Loucy (cell line): ENCODE results near the gene ZNF853.
"Not testable (repeated sequence)": the region's sequence is repeated elsewhere in the genome, so short reads cannot be mapped to it uniquely, and the experiment has no call there.

ENCODE experiments used
- H2AFZ ChIP-seq: fragments of 200-600 bp; sonication (generic); 2 replicates; pipeline ENCODE4 v1.6.0; 2016; ENCODE audit warnings: antibody characterized with exemption, mild to moderate bottlenecking, low read length, moderate library complexity
- H3F3A ChIP-seq: fragments of 200-600 bp; 2 replicates; pipeline ENCODE4 v1.6.0; 2016; ENCODE audit warnings: antibody characterized with exemption, low read depth, mild to moderate bottlenecking
- H3K27me3 ChIP-seq: fragments of 200-600 bp; sonication (generic); 2 replicates; pipeline ENCODE4 v1.6.1; 2014; ENCODE audit warnings: low read length, mild to moderate bottlenecking; ENCODE audit not compliant: insufficient read depth, poor library complexity, severe bottlenecking
- H3K36me3 ChIP-seq: fragments of 200-600 bp; sonication (generic); 2 replicates; pipeline ENCODE4 v1.6.1; 2016; ENCODE audit warnings: low read length; ENCODE audit not compliant: insufficient read depth
- H3K4me1 ChIP-seq: fragments of 200-600 bp; sonication (generic); 2 replicates; pipeline ENCODE4 v1.5.1; 2014; ENCODE audit warnings: low read length, mild to moderate bottlenecking; ENCODE audit not compliant: insufficient read depth, poor library complexity, severe bottlenecking
- H3K4me2 ChIP-seq: fragments of 200-600 bp; sonication (generic); 2 replicates; pipeline ENCODE4 v1.6.0; 2014; ENCODE audit warnings: antibody characterized with exemption, low read length, low read depth, mild to moderate bottlenecking; ENCODE audit not compliant: poor library complexity, severe bottlenecking
- H3K4me3 ChIP-seq: fragments of 200-600 bp; sonication (generic); 2 replicates; pipeline ENCODE4 v1.5.1; 2014; ENCODE audit warnings: low read length, mild to moderate bottlenecking, mixed read lengths; ENCODE audit not compliant: poor library complexity, severe bottlenecking
- H3K79me2 ChIP-seq: fragments of 200-600 bp; sonication (generic); 2 replicates; pipeline ENCODE4 v1.6.1; 2014; ENCODE audit warnings: low read length; ENCODE audit not compliant: insufficient read depth
- H3K9ac ChIP-seq: fragments of 200-600 bp; sonication (generic); 2 replicates; pipeline ENCODE4 v1.6.0; 2014; ENCODE audit warnings: mild to moderate bottlenecking, low read depth, low read length, moderate library complexity; ENCODE audit not compliant: poor library complexity, severe bottlenecking
- H3K9me2 ChIP-seq: fragments of 200-600 bp; sonication (generic); replicated peaks from 2 replicates; pipeline ENCODE4 v1.6.1; 2016; ENCODE audit warnings: low read depth, low read length, mixed read lengths
- H3K9me3 ChIP-seq: fragments of 200-600 bp; sonication (generic); 2 replicates; pipeline ENCODE4 v1.6.1; 2014; ENCODE audit warnings: mild to moderate bottlenecking, antibody characterized with exemption, low read length, low read depth; ENCODE audit not compliant: insufficient read depth
- H4K20me1 ChIP-seq: fragments of 200-600 bp; sonication (generic); 2 replicates; pipeline ENCODE4 v1.6.0; 2014; ENCODE audit warnings: antibody characterized with exemption, low read length, mild to moderate bottlenecking; ENCODE audit not compliant: insufficient read depth, poor library complexity, severe bottlenecking
- CTCF ChIP-seq: fragments of 200-600 bp; sonication (generic); conservative IDR thresholded peaks from 2 replicates; pipeline ENCODE4 v1.5.1; 2014; ENCODE audit warnings: mild to moderate bottlenecking, antibody characterized with exemption, low read length
- EZH2phosphoT487 ChIP-seq: fragments of 200-600 bp; IDR thresholded peaks from 2 replicates; pipeline ENCODE4 v1.6.1; 2018; ENCODE audit warnings: antibody characterized with exemption, mild to moderate bottlenecking, moderate library complexity, borderline replicate concordance

ZNF853 gene

GRCh38 chr7:6630007-6630849 lies 14.8 kb downstream of the ZNF853 start:
- no peaks in the 10 kb centered on the region for H3F3A ChIP-seq
- no peaks in the 10 kb centered on the region for H3K9me2 ChIP-seq
- H4K20me1 ChIP-seq = no peaks in the 10 kb centered on the region
- no peaks in the 10 kb centered on the region for H3K27me3 ChIP-seq
- H3K4me1 ChIP-seq = no peaks in the 10 kb centered on the region
- H2AFZ ChIP-seq = no peak overlapping the region
- no peaks in the 10 kb centered on the region for H3K79me2 ChIP-seq
- no peak overlapping the region for H3K4me2 ChIP-seq
- no peaks in the 10 kb centered on the region for H3K36me3 ChIP-seq
- TF ChIP-seq EZH2phosphoT487 = no peak
- TF ChIP-seq CTCF = no peak
- H3K4me3 ChIP-seq = no peak overlapping the region
- H3K9me3 ChIP-seq = no peaks in the 10 kb centered on the region
- H3K9ac ChIP-seq = no peak overlapping the region

- Histone ChIP-seq H2AFZ (no peak overlapping the region), H3F3A (no peaks in the 10 kb centered on the region), H3K79me2 (peaks cover 4% of the 10 kb centered on the region; the same call in 1 of the 2 replicates), H3K9ac (no peak overlapping the region), H3K9me2 (no peaks in the 10 kb centered on the region), H4K20me1 (no peaks in the 10 kb centered on the region), H3K9me3 (no peaks in the 10 kb centered on the region), H3K27me3 (no peaks in the 10 kb centered on the region), H3K4me2 (no peak overlapping the region), H3K4me1 (peaks cover 4% of the 10 kb centered on the region), H3K4me3 (no peak overlapping the region), H3K36me3 (no peaks in the 10 kb centered on the region)
- no peak for TF ChIP-seq CTCF
- no peak for TF ChIP-seq EZH2phosphoT487
These were observed 16.2 kb downstream of the ZNF853 start for GRCh38 chr7:6631605-6632004.

GRCh38 chr7:6634021-6634420 lies 18.6 kb downstream of the ZNF853 start:
- Histone ChIP-seq H3K9me3 (no peaks in the 10 kb centered on the region), H3K27me3 (no peaks in the 10 kb centered on the region), H3K9me2 (no peaks in the 10 kb centered on the region), H3K4me1 (peaks cover 19% of the 10 kb centered on the region), H2AFZ (no peak overlapping the region), H3K36me3 (no peaks in the 10 kb centered on the region), H3K4me2 (no peak overlapping the region), H3F3A (no peaks in the 10 kb centered on the region), H4K20me1 (peaks cover 12% of the 10 kb centered on the region), H3K79me2 (peaks cover 24% of the 10 kb centered on the region), H3K4me3 (no peak overlapping the region), H3K9ac (no peak overlapping the region)
- TF ChIP-seq CTCF (no peak), EZH2phosphoT487 (no peak)

GRCh38 chr7:6634971-6635370 lies 19.6 kb downstream of the ZNF853 start:
- Histone ChIP-seq H4K20me1 (peaks cover 15% of the 10 kb centered on the region), H3K79me2 (peaks cover 34% of the 10 kb centered on the region), H3K4me1 (peaks cover 28% of the 10 kb centered on the region)
- H3K27me3 ChIP-seq, H2AFZ ChIP-seq, H3K9me2 ChIP-seq, H3K9me3 ChIP-seq, H3K9ac ChIP-seq, H3K4me3 ChIP-seq, H3K36me3 ChIP-seq, H3K4me2 ChIP-seq, H3F3A ChIP-seq: not testable (repeated sequence)
